HEK293 (cell line): Measurements from ENCODE around the gene KXD1.

Experiments
- CTCF ChIA-PET: fragments of 350-600 bp; formaldehyde crosslinking; extraction: SDS; loops from one replicate; lab custom pipeline; 2021; ENCODE audit warnings: antibody characterized with exemption; lab: Yijun Ruan, JAX
- POLR2A ChIA-PET: fragments of 300-600 bp; formaldehyde crosslinking; extraction: SDS; loops from one replicate; lab custom pipeline; 2020; ENCODE audit warnings: antibody characterized with exemption, inconsistent platforms; lab: Yijun Ruan, JAX
- H3K27ac ChIP-seq: fragments of 200-500 bp; sonication (Bioruptor generic); 2 replicates; pipeline ENCODE4 v1.5.1; 2014; ENCODE audit warnings: low read depth, low read length, control low read depth, inconsistent platforms; ENCODE audit errors: extremely low read depth
- H3K36me3 ChIP-seq, 2 experiments: fragments of 200-500 bp in 1 of 2; sonication (Bioruptor generic) in 1 of 2; 1 replicate in 1 of 2; 2 replicates in 1 of 2; pipeline ENCODE4 v1.5.1; 2014 to 2017; ENCODE audit warnings: inconsistent platforms in 2 of 2, low read length in 2 of 2; ENCODE audit not compliant: control insufficient read depth in 2 of 2, insufficient read depth in 1 of 2
- H3K4me1 ChIP-seq: fragments of 200-500 bp; sonication (Bioruptor generic); 2 replicates; pipeline ENCODE4 v1.5.1; 2014; ENCODE audit warnings: mild to moderate bottlenecking, low read length, inconsistent platforms; ENCODE audit not compliant: control insufficient read depth, insufficient read depth
- H3K4me3 ChIP-seq: 2 replicates; pipeline ENCODE4 v1.5.1; 2011; ENCODE audit warnings: low read depth, mild to moderate bottlenecking, control low read depth, low read length, moderate library complexity
- H3K9me3 ChIP-seq: fragments of 200-500 bp; sonication (Bioruptor generic); 2 replicates; pipeline ENCODE4 v1.5.1; 2014; ENCODE audit warnings: low read depth, low read length, inconsistent platforms; ENCODE audit not compliant: control insufficient read depth, insufficient read depth
- BCL11B ChIP-seq: fragments of 450-650 bp; formaldehyde crosslinking; IDR thresholded peaks from 2 replicates; pipeline ENCODE4 v1.5.1; 2016; ENCODE audit warnings: low read depth, missing biosample characterization, missing genetic modification characterization
- FEZF1 ChIP-seq: fragments of 450-650 bp; formaldehyde crosslinking; IDR thresholded peaks from 2 replicates; pipeline ENCODE4 v1.5.1; 2016; ENCODE audit warnings: missing biosample characterization, missing genetic modification characterization
- GFI1B ChIP-seq: fragments of 450-650 bp; formaldehyde crosslinking; IDR thresholded peaks from 2 replicates; pipeline ENCODE4 v1.5.1; 2016; ENCODE audit warnings: missing biosample characterization, missing genetic modification characterization
- GLIS1 ChIP-seq: fragments of 450-650 bp; formaldehyde crosslinking; IDR thresholded peaks from 2 replicates; pipeline ENCODE4 v1.5.1; 2016; ENCODE audit warnings: missing biosample characterization, missing genetic modification characterization
- IKZF3 ChIP-seq: fragments of 450-650 bp; IDR thresholded peaks from 2 replicates; pipeline ENCODE4 v1.5.0; 2018; ENCODE audit warnings: missing biosample characterization, mild to moderate bottlenecking, missing genetic modification characterization, moderate library complexity
- KLF9 ChIP-seq: fragments of 450-650 bp; formaldehyde crosslinking; IDR thresholded peaks from 2 replicates; pipeline ENCODE4 v1.5.1; 2016; ENCODE audit warnings: missing biosample characterization, missing genetic modification characterization, low read depth
- SP2 ChIP-seq: fragments of 450-650 bp; formaldehyde crosslinking; IDR thresholded peaks from 2 replicates; pipeline ENCODE4 v1.5.1; 2016; ENCODE audit warnings: missing biosample characterization, missing genetic modification characterization
- SP7 ChIP-seq: fragments of 450-650 bp; formaldehyde crosslinking; IDR thresholded peaks from 2 replicates; pipeline ENCODE4 v1.5.1; 2016; ENCODE audit warnings: missing biosample characterization, missing genetic modification characterization
- TCF7L2 ChIP-seq: IDR thresholded peaks from 2 replicates; pipeline ENCODE4 v1.6.1; 2011; ENCODE audit warnings: low read depth, mild to moderate bottlenecking, inconsistent platforms, low read length, moderate library complexity, borderline replicate concordance
- WT1 ChIP-seq: fragments of 450-650 bp; formaldehyde crosslinking; IDR thresholded peaks from 2 replicates; pipeline ENCODE4 v1.5.1; 2016; ENCODE audit warnings: missing biosample characterization, missing genetic modification characterization
- ZBTB11 ChIP-seq: fragments of 450-650 bp; formaldehyde crosslinking; conservative IDR thresholded peaks from 2 replicates; pipeline ENCODE4 v1.5.1; 2016; ENCODE audit warnings: low read depth, missing biosample characterization, missing genetic modification characterization
- ZBTB7A ChIP-seq: fragments of 450-650 bp; formaldehyde crosslinking; IDR thresholded peaks from 2 replicates; pipeline ENCODE4 v1.5.1; 2016; ENCODE audit warnings: low read depth, missing biosample characterization, missing genetic modification characterization
- ZEB2 ChIP-seq: fragments of 450-650 bp; formaldehyde crosslinking; IDR thresholded peaks from 2 replicates; pipeline ENCODE4 v1.5.1; 2016; ENCODE audit warnings: missing biosample characterization, missing genetic modification characterization
- ZNF132 ChIP-seq: fragments of 450-650 bp; formaldehyde crosslinking; IDR thresholded peaks from 2 replicates; pipeline ENCODE4 v1.5.1; 2017; ENCODE audit warnings: missing biosample characterization, missing genetic modification characterization, borderline replicate concordance
- ZNF239 ChIP-seq: fragments of 450-650 bp; formaldehyde crosslinking; IDR thresholded peaks from 2 replicates; pipeline ENCODE4 v1.5.1; 2016; ENCODE audit warnings: missing biosample characterization, missing genetic modification characterization
- ZNF292 ChIP-seq: fragments of 450-650 bp; formaldehyde crosslinking; IDR thresholded peaks from 2 replicates; pipeline ENCODE4 v1.5.1; 2016; ENCODE audit warnings: low read depth, missing biosample characterization, missing genetic modification characterization, borderline replicate concordance
- ZNF311 ChIP-seq: fragments of 450-650 bp; formaldehyde crosslinking; IDR thresholded peaks from 2 replicates; pipeline ENCODE4 v1.5.1; 2017; ENCODE audit warnings: missing biosample characterization, missing genetic modification characterization, borderline replicate concordance
- ZNF335 ChIP-seq: fragments of 450-650 bp; formaldehyde crosslinking; conservative IDR thresholded peaks from 2 replicates; pipeline ENCODE4 v1.5.1; 2016; ENCODE audit warnings: missing biosample characterization, missing genetic modification characterization
- ZNF366 ChIP-seq: fragments of 450-650 bp; formaldehyde crosslinking; conservative IDR thresholded peaks from 2 replicates; pipeline ENCODE4 v1.5.1; 2016; ENCODE audit warnings: missing biosample characterization, missing genetic modification characterization
- ZNF514 ChIP-seq: fragments of 450-650 bp; formaldehyde crosslinking; IDR thresholded peaks from 2 replicates; pipeline ENCODE4 v1.5.1; 2016; ENCODE audit warnings: missing biosample characterization, missing genetic modification characterization
- ZNF518A ChIP-seq: fragments of 450-650 bp; formaldehyde crosslinking; conservative IDR thresholded peaks from 2 replicates; pipeline ENCODE4 v1.5.1; 2016; ENCODE audit warnings: low read depth, missing biosample characterization, missing genetic modification characterization
- ZNF555 ChIP-seq: fragments of 450-650 bp; formaldehyde crosslinking; conservative IDR thresholded peaks from 2 replicates; pipeline ENCODE4 v1.5.1; 2017; ENCODE audit warnings: missing biosample characterization, mild to moderate bottlenecking, missing genetic modification characterization, inconsistent platforms
- ZNF580 ChIP-seq: fragments of 450-650 bp; formaldehyde crosslinking; IDR thresholded peaks from 2 replicates; pipeline ENCODE4 v1.5.1; 2016; ENCODE audit warnings: missing biosample characterization, missing genetic modification characterization
- ZNF610 ChIP-seq: fragments of 450-650 bp; formaldehyde crosslinking; IDR thresholded peaks from 2 replicates; pipeline ENCODE4 v1.5.1; 2016; ENCODE audit warnings: missing biosample characterization, missing genetic modification characterization, borderline replicate concordance
- ZNF624 ChIP-seq: fragments of 450-650 bp; formaldehyde crosslinking; IDR thresholded peaks from 2 replicates; pipeline ENCODE4 v1.5.1; 2017; ENCODE audit warnings: missing biosample characterization, missing genetic modification characterization
- ZNF76 ChIP-seq: fragments of 450-650 bp; formaldehyde crosslinking; IDR thresholded peaks from 2 replicates; pipeline ENCODE4; 2016; ENCODE audit warnings: low read depth, missing biosample characterization, missing genetic modification characterization, borderline replicate concordance

Gene KXD1

GRCh38 chr19:18568367-18568766 lies 10.7 kb downstream of the KXD1 start:
- CTCF ChIA-PET: no interaction called here
- Histone ChIP-seq H3K36me3 (peaks cover 31 to 74% of the 10 kb centered on the region in 2 experiments; a peak in 2 of 3 replicates), H3K4me1 (peaks cover 3% of the 10 kb centered on the region; the same call in 1 of the 2 replicates), H3K4me3 (no peak overlapping the region), H3K9me3 (no peaks in the 10 kb centered on the region), H3K27ac (no peak overlapping the region)
- POLR2A ChIA-PET: interaction anchor here (0.6 kb wide), 1 partner anchor 14 kb away, joined by 8 read pairs; no protein-coding TSS in a partner anchor
- TF ChIP-seq GFI1B (tag by site-specific recombination) (no peak), ZNF518A (tag by site-specific recombination) (no peak), ZNF132 (tag by site-specific recombination) (no peak), WT1 (tag by site-specific recombination) (no peak), ZNF239 (tag by site-specific recombination) (no peak), SP2 (tag by site-specific recombination) (no peak), ZNF624 (tag by site-specific recombination) (no peak)

- POLR2A ChIA-PET: interaction anchor here (0.5 to 5.1 kb wide), 30 partner anchors 9 to 1911 kb away, joined by 3 to 62 read pairs (median 4); partner anchors contain the start of genes COPE, CRLF1, DDX49 and ELL
- Histone ChIP-seq H3K27ac (peak within 1 kb of the TSS; percentile 87), H3K4me1 (peaks cover 3% of the 10 kb centered on the region; the same call in 1 of the 2 replicates), H3K9me3 (no peaks in the 10 kb centered on the region), H3K4me3 (peak within 1 kb of the TSS; percentile 99), H3K36me3 (peaks cover 24 to 76% of the 10 kb centered on the region in 2 experiments; a peak in 2 of 3 replicates)
- CTCF ChIA-PET: interaction anchor here (0.5 to 1.3 kb wide), 9 partner anchors 13 to 309 kb away, joined by 3 to 5 read pairs (median 3); partner anchors contain the start of gene REX1BD
- TF ChIP-seq ZNF335 (tag by site-specific recombination): peak; percentile 63
- no peak for TF ChIP-seq ZNF311 (tag by site-specific recombination)
- TF ChIP-seq ZBTB7A (tag by site-specific recombination): peak; percentile 60
- TF ChIP-seq ZNF76 (tag by site-specific recombination): peak; percentile 87
- peak; percentile 46; the same call in 1 of the 2 replicates for TF ChIP-seq GLIS1 (tag by site-specific recombination)
- no peak for TF ChIP-seq BCL11B (tag by site-specific recombination)
- no peak for TF ChIP-seq TCF7L2
- peak; percentile 78 for TF ChIP-seq SP7 (tag by site-specific recombination)
- no peak for TF ChIP-seq ZNF580 (tag by site-specific recombination)
- TF ChIP-seq IKZF3 (tag by site-specific recombination): no peak
- TF ChIP-seq ZBTB11 (tag by site-specific recombination): peak; percentile 86
- TF ChIP-seq ZNF555 (tag by site-specific recombination): no peak
- TF ChIP-seq ZNF610 (tag by site-specific recombination): peak; percentile 70; the same call in 1 of the 2 replicates
- no peak for TF ChIP-seq ZNF514 (tag by site-specific recombination)
- peak; percentile 76; the same call in 1 of the 2 replicates for TF ChIP-seq ZEB2
- TF ChIP-seq FEZF1: no peak
- peak; percentile 49; the same call in 1 of the 2 replicates for TF ChIP-seq ZNF366
- TF ChIP-seq ZNF292 (tag by site-specific recombination): no peak
- peak; percentile 89 for TF ChIP-seq KLF9
Measured at GRCh38 chr19:18571564-18572344, 14.1 kb downstream of the KXD1 start, which contains the start of gene UBA52. TSS of gene UBA52 (plus strand) at chr19:18571857. CDS start at chr19:18573301, 1,444 bp downstream.
